CD4-positive, CD25-positive, alpha-beta regulatory T cell (primary cell): ENCODE results near the gene GLT8D1. TPM values are rescaled to one million over a fixed set of nuclear protein-coding genes. Genes with fewer than 3 reads are reported as not detected.

Experiments used
- ATAC-seq, 2 donors: fragments of 150-1000 bp; cut with Tn5 transposase; one replicate each; pipeline ENCODE4 v1.10.0; 2021; ENCODE audit warnings: low read depth in 2 of 2, moderate number of reproducible peaks in 2 of 2, moderate library complexity in 1 of 2
- DNase-seq, 3 donors: peaks; one replicate each; pipeline versions ENCODE4 v3.0.0 to v3.0.0-alpha.2; 2012 to 2022; ENCODE audit warnings: mixed read lengths in 1 of 3
- H3K27ac ChIP-seq: one replicate; pipeline ENCODE4 v1.7.0; 2013; ENCODE audit warnings: mild to moderate bottlenecking, low read length; ENCODE audit not compliant: insufficient read depth, poor library complexity, severe bottlenecking
- H3K27me3 ChIP-seq: one replicate; pipeline ENCODE4 v1.7.0; 2013; ENCODE audit warnings: low read length; ENCODE audit not compliant: control insufficient read depth, insufficient read depth
- H3K36me3 ChIP-seq: one replicate; pipeline ENCODE4 v1.7.0; 2013; ENCODE audit warnings: mild to moderate bottlenecking, low read length, moderate library complexity; ENCODE audit not compliant: control insufficient read depth, insufficient read depth
- H3K4me1 ChIP-seq: 2 replicates; pipeline ENCODE4 v1.7.0; 2013; ENCODE audit warnings: mild to moderate bottlenecking, low read length; ENCODE audit not compliant: insufficient read depth, control insufficient read depth, poor library complexity, severe bottlenecking
- H3K4me3 ChIP-seq: one replicate; pipeline ENCODE4 v1.7.0; 2013; ENCODE audit warnings: low read depth, mild to moderate bottlenecking, low read length, moderate library complexity
- H3K9me3 ChIP-seq, 2 experiments: 1 replicate in 1 of 2; 2 replicates in 1 of 2; pipeline ENCODE4 v1.7.0; 2013; ENCODE audit warnings: low read length in 2 of 2, mild to moderate bottlenecking in 1 of 2, moderate library complexity in 1 of 2; ENCODE audit not compliant: control insufficient read depth in 2 of 2
- H3K27ac Mint-ChIP-seq, 3 donors: one replicate each; pipeline ENCODE4 v1.8.0; 2020 to 2022; ENCODE audit warnings: mild to moderate bottlenecking in 3 of 3, mixed read lengths in 3 of 3, moderate library complexity in 2 of 3
- H3K27me3 Mint-ChIP-seq: one replicate; pipeline ENCODE4 v1.8.0; 2022; ENCODE audit warnings: mild to moderate bottlenecking, mixed read lengths
- H3K36me3 Mint-ChIP-seq: one replicate; pipeline ENCODE4 v1.8.0; 2020; ENCODE audit warnings: mixed read lengths
- H3K4me1 Mint-ChIP-seq, 4 donors: one replicate each; pipeline ENCODE4 v1.8.0; 2020 to 2022; ENCODE audit warnings: mixed read lengths in 4 of 4, mild to moderate bottlenecking in 1 of 4
- H3K4me3 Mint-ChIP-seq, 4 donors: one replicate each; pipeline ENCODE4 v1.8.0; 2020 to 2022; ENCODE audit warnings: mild to moderate bottlenecking in 4 of 4, mixed read lengths in 4 of 4, moderate library complexity in 3 of 4
- H3K9me3 Mint-ChIP-seq, 7 donors: one replicate each; pipeline ENCODE4 v1.8.0; 2020 to 2022; ENCODE audit warnings: mixed read lengths in 7 of 7, mild to moderate bottlenecking in 3 of 7, moderate library complexity in 2 of 7
- polyA plus RNA-seq, 4 donors: library from polyadenylated mRNA; unstranded; fragments of 300-500 nt; fragmentation: Illumina TruSeq; gene quantifications; one replicate each; pipeline ENCODE4 v1.2.3, GENCODE V29; 2021
- total RNA-seq: library from RNA; stranded (reverse); gene quantifications from one replicate; pipeline ENCODE4 v1.2.3, GENCODE V29; 2022

GLT8D1 gene
- total and polyA plus RNA-seq, 5 donors from 2014 or later: 26.6 to 73.4 (median 62.8) TPM

DNA sequence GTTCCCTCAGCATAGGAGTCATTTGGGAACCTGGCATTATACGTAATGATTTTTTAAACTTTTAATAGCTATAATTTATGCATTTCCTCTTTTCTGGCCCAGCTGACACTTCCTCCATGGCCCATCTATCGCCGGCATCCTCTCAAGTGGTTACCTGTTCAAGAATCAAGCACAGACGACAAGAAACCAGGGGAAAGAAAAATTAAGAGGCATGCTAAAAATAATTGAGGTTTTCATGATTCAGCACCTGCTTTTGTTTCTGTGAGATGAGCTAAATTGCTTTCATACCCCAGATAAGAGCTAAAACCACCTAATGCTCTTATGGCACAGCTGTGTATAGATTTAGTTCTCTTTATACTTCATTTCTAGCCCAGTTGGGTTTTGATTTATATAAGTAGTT is 2.0 kb upstream of the GLT8D1 start:
- H3K4me3 ChIP-seq: peak overlapping the region; percentile 94
- Mint-ChIP-seq H3K36me3 (peaks cover 3% of the 10 kb centered on the region), H3K9me3 (no peaks in the 10 kb centered on the region), H3K27ac (peak overlapping the region in 1 of 3 donors; percentile 96), H3K4me1 (peaks cover 8 to 41% (median 29%) of the 10 kb centered on the region in 4 donors), H3K4me3 (peak overlapping the region; percentile 76 to 100 (median 87)), H3K27me3 (no peaks in the 10 kb centered on the region)
- peaks cover 35% of the 10 kb centered on the region for H3K4me1 ChIP-seq
- H3K9me3 ChIP-seq: no peaks in the 10 kb centered on the region
- ATAC-seq: no peak
- H3K27me3 ChIP-seq: no peaks in the 10 kb centered on the region
- DNase-seq: peak in 1 of 3 donors; percentile 36
- H3K27ac ChIP-seq: peak overlapping the region; percentile 53
- peaks cover 16% of the 10 kb centered on the region for H3K36me3 ChIP-seq

DNA sequence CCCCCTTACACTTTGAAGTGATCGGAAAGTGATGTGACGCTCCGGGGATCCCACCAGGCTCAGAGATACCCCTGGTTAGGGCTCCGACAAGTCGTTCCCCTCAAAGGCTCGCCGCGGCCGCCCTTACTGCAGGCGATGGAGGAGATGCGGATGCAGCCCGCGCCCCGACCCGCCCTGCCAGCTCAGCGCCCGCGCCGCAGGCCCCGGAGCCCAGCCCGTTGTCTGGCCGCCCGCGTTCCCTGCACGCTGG is 228 bp downstream of the GLT8D1 start:
- Histone ChIP-seq H3K27ac (peak overlapping the region; percentile 84), H3K36me3 (peaks cover 13% of the 10 kb centered on the region), H3K4me3 (peak overlapping the region; percentile 68), H3K9me3 (no peaks in the 10 kb centered on the region), H3K27me3 (no peaks in the 10 kb centered on the region), H3K4me1 (peaks cover 35% of the 10 kb centered on the region)
- Mint-ChIP-seq H3K36me3 (peaks cover 3% of the 10 kb centered on the region), H3K4me3 (peak overlapping the region; percentile 95 to 100 (median 96)), H3K9me3 (no peaks in the 10 kb centered on the region), H3K27ac (peak overlapping the region; percentile 89 to 94 (median 94)), H3K4me1 (peaks cover 8 to 41% (median 30%) of the 10 kb centered on the region in 4 donors), H3K27me3 (no peaks in the 10 kb centered on the region)
- DNase-seq (no peak), ATAC-seq (peak; percentile 61 to 64)

DNA sequence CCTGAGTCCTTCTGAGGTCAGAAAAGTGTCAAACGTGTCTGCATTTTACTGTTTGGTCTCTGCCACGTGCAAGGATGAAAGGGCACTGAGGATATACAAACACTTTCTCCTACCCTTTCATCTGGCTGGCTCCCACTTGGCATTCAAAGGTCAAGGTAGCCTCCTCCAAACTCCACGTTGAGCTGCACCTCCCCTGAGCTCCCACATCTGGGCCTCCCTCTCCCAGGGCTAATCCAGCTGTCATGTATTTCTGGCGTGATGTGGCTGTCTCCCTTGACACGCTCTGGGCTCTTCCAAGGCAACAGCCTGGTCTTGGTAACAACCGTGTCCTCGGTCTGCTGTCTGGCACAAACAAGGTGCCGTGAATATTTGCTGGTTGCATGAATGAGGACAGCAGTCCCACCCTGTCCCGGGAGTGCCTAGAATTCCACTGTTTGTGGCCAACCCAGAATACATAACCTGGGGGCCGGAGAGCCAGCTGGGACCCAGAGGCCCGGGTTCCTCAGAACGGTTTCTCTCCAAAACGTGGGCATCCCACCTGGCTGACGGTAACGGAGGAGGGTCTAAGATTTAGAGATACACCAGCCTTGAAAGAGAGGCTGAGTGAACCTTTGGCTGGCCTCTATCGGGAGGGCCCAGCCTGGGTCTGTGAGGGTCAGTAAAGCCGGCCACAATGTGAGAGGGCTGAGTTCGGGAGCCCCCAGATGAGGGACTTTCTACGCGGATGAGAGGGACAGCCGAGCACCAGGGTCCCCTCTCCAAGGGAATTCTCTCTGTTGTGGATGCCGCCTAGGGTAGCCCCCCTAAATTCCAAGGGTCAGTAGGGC is 767 bp downstream of the GLT8D1 start:
- peak overlapping the region; percentile 68 for H3K4me3 ChIP-seq
- peak overlapping the region; percentile 95 to 100 (median 96) for H3K4me3 Mint-ChIP-seq
- no peak for ATAC-seq

GRCh38 chr3:52703341-52703740 is 2.2 kb downstream of the GLT8D1 start:
- H3K4me3 Mint-ChIP-seq: peak overlapping the region; percentile 64 to 100 (median 96)
- H3K36me3 Mint-ChIP-seq: no peaks in the 10 kb centered on the region
- H3K27ac Mint-ChIP-seq: no peak overlapping the region
- H3K27ac ChIP-seq: no peak overlapping the region
- H3K27me3 ChIP-seq: no peaks in the 10 kb centered on the region
- ATAC-seq (no peak), DNase-seq (no peak)
- peaks cover 35% of the 10 kb centered on the region for H3K4me1 ChIP-seq
- H3K4me1 Mint-ChIP-seq: peaks cover 8 to 41% (median 30%) of the 10 kb centered on the region in 4 donors
- no peak overlapping the region for H3K4me3 ChIP-seq
- no peaks in the 10 kb centered on the region for H3K9me3 Mint-ChIP-seq
- peaks cover 14% of the 10 kb centered on the region for H3K36me3 ChIP-seq
- H3K9me3 ChIP-seq: no peaks in the 10 kb centered on the region
- no peaks in the 10 kb centered on the region for H3K27me3 Mint-ChIP-seq

More for the DNA sequence above, 767 bp downstream of the GLT8D1 start:
- peak in 1 of 3 donors; percentile 32 for DNase-seq
- H3K27me3 Mint-ChIP-seq: no peaks in the 10 kb centered on the region
- Histone ChIP-seq H3K27me3 (no peaks in the 10 kb centered on the region), H3K4me1 (peaks cover 35% of the 10 kb centered on the region), H3K27ac (peak overlapping the region; percentile 84), H3K36me3 (peaks cover 16% of the 10 kb centered on the region), H3K9me3 (no peaks in the 10 kb centered on the region)
- peaks cover 3% of the 10 kb centered on the region for H3K36me3 Mint-ChIP-seq
- H3K9me3 Mint-ChIP-seq: no peaks in the 10 kb centered on the region
- H3K27ac Mint-ChIP-seq: peak overlapping the region; percentile 89 to 94 (median 94)
- peaks cover 8 to 41% (median 30%) of the 10 kb centered on the region in 4 donors for H3K4me1 Mint-ChIP-seq

GRCh38 chr3:52697632-52697965 is 8.0 kb downstream of the GLT8D1 start:
- Histone ChIP-seq H3K4me1 (no peaks in the 10 kb centered on the region), H3K36me3 (peaks cover 62% of the 10 kb centered on the region), H3K27me3 (no peaks in the 10 kb centered on the region), H3K4me3 (no peak overlapping the region), H3K27ac (no peak overlapping the region), H3K9me3 (no peaks in the 10 kb centered on the region)
- H3K27me3 Mint-ChIP-seq: no peaks in the 10 kb centered on the region
- DNase-seq (no peak), ATAC-seq (no peak)
- H3K4me3 Mint-ChIP-seq: no peak overlapping the region
- H3K4me1 Mint-ChIP-seq: peaks cover 0 to 13% (median 5%) of the 10 kb centered on the region in 4 donors
- no peaks in the 10 kb centered on the region for H3K9me3 Mint-ChIP-seq
- peak overlapping the region in 1 of 3 donors; percentile 17 for H3K27ac Mint-ChIP-seq
- H3K36me3 Mint-ChIP-seq: peaks cover 22% of the 10 kb centered on the region

GRCh38 chr3:52696830-52697631 is 8.6 kb downstream of the GLT8D1 start:
- no peaks in the 10 kb centered on the region for H3K4me1 ChIP-seq
- H3K9me3 ChIP-seq: no peaks in the 10 kb centered on the region
- Mint-ChIP-seq H3K9me3 (no peaks in the 10 kb centered on the region), H3K4me3 (no peak overlapping the region), H3K36me3 (peaks cover 22% of the 10 kb centered on the region), H3K27ac (peak overlapping the region in 1 of 3 donors; percentile 17), H3K27me3 (no peaks in the 10 kb centered on the region), H3K4me1 (peaks cover 0 to 13% (median 5%) of the 10 kb centered on the region in 4 donors)
- peak overlapping the region; percentile 9 for H3K27ac ChIP-seq
- no peak overlapping the region for H3K4me3 ChIP-seq
- peaks cover 67% of the 10 kb centered on the region for H3K36me3 ChIP-seq
- H3K27me3 ChIP-seq: no peaks in the 10 kb centered on the region
- ATAC-seq: no peak
- no peak for DNase-seq

- no peaks in the 10 kb centered on the region for H3K4me1 ChIP-seq
- no peaks in the 10 kb centered on the region for H3K27me3 ChIP-seq
- ATAC-seq (no peak), DNase-seq (no peak)
- Mint-ChIP-seq H3K9me3 (no peaks in the 10 kb centered on the region), H3K4me3 (no peak overlapping the region), H3K4me1 (peaks cover 0 to 13% (median 3%) of the 10 kb centered on the region in 4 donors), H3K36me3 (peaks cover 22% of the 10 kb centered on the region), H3K27ac (peak overlapping the region in 1 of 3 donors; percentile 20), H3K27me3 (no peaks in the 10 kb centered on the region)
- H3K4me3 ChIP-seq: no peak overlapping the region
- H3K27ac ChIP-seq: peak overlapping the region; percentile 9
- peaks cover 76% of the 10 kb centered on the region for H3K36me3 ChIP-seq
- H3K9me3 ChIP-seq: no peaks in the 10 kb centered on the region
Measured at GRCh38 chr3:52695798-52696671, 9.6 kb downstream of the GLT8D1 start.
